GM19099 (cell line): ENCODE measurements around the gene CREBBP.

ENCODE experiments used
- POLR2A ChIP-seq: IDR thresholded peaks from 3 replicates; pipeline ENCODE4 v1.6.1; 2011; ENCODE audit warnings: low read depth; ENCODE audit not compliant: insufficient read length; ENCODE audit errors: extremely low read depth

Gene CREBBP

GRCh38 chr16:3785413-3785812 lies 95.1 kb downstream of the CREBBP start:
- no peak for TF ChIP-seq POLR2A

- TF ChIP-seq POLR2A: no peak
Observed at GRCh38 chr16:3783516-3783915, 97.0 kb downstream of the CREBBP start.

- TF ChIP-seq POLR2A: no peak
Observed at GRCh38 chr16:3782566-3782965, 97.9 kb downstream of the CREBBP start.

GRCh38 chr16:3781421-3781820 lies 99.1 kb downstream of the CREBBP start:
- no peak for TF ChIP-seq POLR2A

GRCh38 chr16:3780570-3780969 lies 99.9 kb downstream of the CREBBP start:
- TF ChIP-seq POLR2A: no peak

GRCh38 chr16:3776316-3776715 lies 104.2 kb downstream of the CREBBP start:
- TF ChIP-seq POLR2A: no peak

- no peak for TF ChIP-seq POLR2A
Observed at GRCh38 chr16:3774819-3775218, 105.7 kb downstream of the CREBBP start.

- TF ChIP-seq POLR2A: no peak
Observed at GRCh38 chr16:3774156-3774767, 106.3 kb downstream of the CREBBP start.

- TF ChIP-seq POLR2A: no peak
Observed at GRCh38 chr16:3773663-3774062, 106.8 kb downstream of the CREBBP start.

- TF ChIP-seq POLR2A: no peak
Observed at GRCh38 chr16:3771513-3771912, 109.0 kb downstream of the CREBBP start.

GRCh38 chr16:3770530-3770929 lies 110.0 kb downstream of the CREBBP start:
- TF ChIP-seq POLR2A: no peak

- no peak for TF ChIP-seq POLR2A
Observed at GRCh38 chr16:3769942-3770341, 110.6 kb downstream of the CREBBP start.

- no peak for TF ChIP-seq POLR2A
Observed at GRCh38 chr16:3769013-3769412, 111.5 kb downstream of the CREBBP start.

- no peak for TF ChIP-seq POLR2A
Observed at GRCh38 chr16:3767333-3767986, 113.1 kb downstream of the CREBBP start.

GRCh38 chr16:3766177-3766576 lies 114.3 kb downstream of the CREBBP start:
- TF ChIP-seq POLR2A: no peak

- no peak for TF ChIP-seq POLR2A
Observed at GRCh38 chr16:3764409-3764808, 116.1 kb downstream of the CREBBP start.
